Neuronal stem cell (in vitro differentiated cells): ENCODE data around the gene MRPS2.

Experiments
- DNase-seq: peaks from one replicate; pipeline ENCODE4 v3.0.0-alpha.2; 2013; ENCODE audit warnings: low spot score
- H2AFZ ChIP-seq: one replicate; pipeline ENCODE4 v1.6.1; 2013; ENCODE audit warnings: mild to moderate bottlenecking, low read length, inconsistent platforms
- H2AK5ac ChIP-seq: 2 replicates; pipeline ENCODE4 v1.6.1; 2013; ENCODE audit warnings: low read depth, mild to moderate bottlenecking, inconsistent platforms, low read length, moderate library complexity, mixed read lengths
- H2BK120ac ChIP-seq: 2 replicates; pipeline ENCODE4 v1.6.1; 2013; ENCODE audit warnings: low read depth, mild to moderate bottlenecking, inconsistent platforms, low read length, moderate library complexity, mixed read lengths
- H2BK12ac ChIP-seq: one replicate; pipeline ENCODE4 v1.6.1; 2013; ENCODE audit warnings: low read length, inconsistent platforms
- H2BK15ac ChIP-seq: 2 replicates; pipeline ENCODE4 v1.6.1; 2013; ENCODE audit warnings: mild to moderate bottlenecking, low read length, inconsistent platforms, mixed read lengths
- H2BK5ac ChIP-seq: one replicate; pipeline ENCODE4 v1.6.1; 2013; ENCODE audit warnings: inconsistent platforms, mild to moderate bottlenecking, low read length, moderate library complexity
- H3K14ac ChIP-seq: one replicate; pipeline ENCODE4 v1.6.1; 2013; ENCODE audit warnings: low read length, inconsistent platforms
- H3K18ac ChIP-seq: 2 replicates; pipeline ENCODE4 v1.6.1; 2013; ENCODE audit warnings: low read length, inconsistent platforms
- H3K23ac ChIP-seq: 2 replicates; pipeline ENCODE4 v1.6.1; 2013; ENCODE audit warnings: low read depth, mild to moderate bottlenecking, mixed read lengths, low read length, inconsistent platforms; ENCODE audit not compliant: poor library complexity
- H3K27ac ChIP-seq: replicated peaks from 3 replicates; pipeline ENCODE4 v1.5.1; 2013; ENCODE audit warnings: low read length, inconsistent platforms
- H3K27me3 ChIP-seq, 3 experiments: 2 replicates each; pipeline ENCODE4 v1.6.1; 2013; ENCODE audit warnings: low read length in 3 of 3, mild to moderate bottlenecking in 2 of 3, inconsistent platforms in 1 of 3, low read depth in 1 of 3, mixed read lengths in 1 of 3, moderate library complexity in 1 of 3; ENCODE audit not compliant: control insufficient read depth in 3 of 3, insufficient read depth in 3 of 3
- H3K36me3 ChIP-seq, 2 donors: replicated peaks in 1 of 2; 2 replicates each; pipeline ENCODE4 v1.6.1; 2013; ENCODE audit warnings: low read length in 2 of 2; ENCODE audit not compliant: control insufficient read depth in 2 of 2, insufficient read depth in 2 of 2
- H3K4ac ChIP-seq: 2 replicates; pipeline ENCODE4 v1.6.1; 2013; ENCODE audit warnings: inconsistent platforms, mild to moderate bottlenecking, low read length, moderate library complexity
- H3K4me1 ChIP-seq, 2 donors: 1 replicate in 1 of 2; 2 replicates in 1 of 2; pipeline ENCODE4 v1.6.1; 2013; ENCODE audit warnings: low read length in 2 of 2, low read depth in 1 of 2; ENCODE audit not compliant: control insufficient read depth in 2 of 2, insufficient read depth in 1 of 2
- H3K4me2 ChIP-seq: one replicate; pipeline ENCODE4 v1.6.1; 2013; ENCODE audit warnings: mild to moderate bottlenecking, low read length, inconsistent platforms; ENCODE audit not compliant: insufficient read depth, poor library complexity, severe bottlenecking
- H3K4me3 ChIP-seq, 2 donors: 2 replicates each; pipeline ENCODE4 v1.5.1; 2013; ENCODE audit warnings: low read length in 2 of 2, mild to moderate bottlenecking in 2 of 2, inconsistent platforms in 1 of 2, moderate library complexity in 1 of 2
- H3K79me1 ChIP-seq: one replicate; pipeline ENCODE4 v1.6.1; 2013; ENCODE audit warnings: low read depth, mild to moderate bottlenecking, inconsistent platforms, low read length, moderate library complexity
- H3K9ac ChIP-seq: one replicate; pipeline ENCODE4 v1.6.1; 2013; ENCODE audit warnings: mild to moderate bottlenecking, low read depth, low read length, inconsistent platforms; ENCODE audit not compliant: poor library complexity
- H3K9me3 ChIP-seq, 2 donors: replicated peaks in 1 of 2; 2 replicates each; pipeline versions ENCODE3 to v1.6.1; 2013; ENCODE audit warnings: low read length in 2 of 2, mild to moderate bottlenecking in 2 of 2, inconsistent platforms in 1 of 2, low read depth in 1 of 2, mixed read lengths in 1 of 2, moderate library complexity in 1 of 2; ENCODE audit not compliant: control insufficient read depth in 2 of 2, insufficient read depth in 1 of 2
- H4K8ac ChIP-seq: one replicate; pipeline ENCODE4 v1.6.1; 2013; ENCODE audit warnings: low read depth, mild to moderate bottlenecking, inconsistent platforms, low read length, moderate library complexity
- H4K91ac ChIP-seq: one replicate; pipeline ENCODE4 v1.6.1; 2013; ENCODE audit warnings: low read length, low read depth, mild to moderate bottlenecking, inconsistent platforms; ENCODE audit not compliant: poor library complexity
- WGBS, 2 donors: extraction: QIAGEN DNeasy Blood & Tissue Kit; methylation state at CpG; one replicate each; pipeline ENCODE4 v1.1.7; 2013; ENCODE audit warnings: missing lambda C conversion rate in 2 of 2, mixed read lengths in 1 of 2; ENCODE audit not compliant: insufficient read length in 2 of 2, insufficient replicate concordance in 1 of 2; ENCODE audit errors: extremely low coverage in 2 of 2; 5-methylcytosine and 5-hydroxymethylcytosine counted together

The MRPS2 gene

GRCh38 chr9:135478829-135479468 is 21.5 kb upstream of the MRPS2 start:
- Histone ChIP-seq H2BK15ac (no peak overlapping the region), H2BK120ac (no peak overlapping the region), H2BK12ac (no peak overlapping the region), H3K9me3 (peaks cover 0 to 2% of the 10 kb centered on the region in 2 donors), H3K79me1 (peaks cover 11% of the 10 kb centered on the region), H3K23ac (no peak overlapping the region), H3K18ac (peak overlapping the region; percentile 97), H3K4me2 (peak overlapping the region; percentile 94), H2AK5ac (peak overlapping the region; percentile 94), H3K4me3 (peak overlapping the region; percentile 86 to 90), H3K4me1 (peaks cover 6 to 11% of the 10 kb centered on the region in 2 donors), H3K14ac (peak overlapping the region; percentile 56), H3K36me3 (peaks cover 10 to 15% of the 10 kb centered on the region in 2 donors), H3K27ac (no peak overlapping the region), H3K27me3 (no peaks in the 10 kb centered on the region), H3K4ac (no peak overlapping the region), H2BK5ac (no peak overlapping the region), H4K91ac (no peak overlapping the region), H4K8ac (peak overlapping the region; percentile 92), H3K9ac (peak overlapping the region; percentile 84), H2AFZ (peak overlapping the region; percentile 90)
- DNase-seq = peak; percentile 30
- WGBS, 2 donors = no CpG with 5 or more reads among the region's 64 CpGs

- Histone ChIP-seq H3K79me1 (peaks cover 12% of the 10 kb centered on the region), H2AFZ (peak within 1 kb of the TSS; percentile 90), H3K27ac (no peak within 1 kb of the TSS), H3K27me3 (no peaks in the 10 kb centered on the region), H2BK5ac (peak within 1 kb of the TSS; percentile 71), H2BK120ac (no peak within 1 kb of the TSS), H3K9ac (peak within 1 kb of the TSS; percentile 91), H3K4me2 (peak within 1 kb of the TSS; percentile 94), H2AK5ac (peak within 1 kb of the TSS; percentile 94), H3K4me1 (peaks cover 3 to 7% of the 10 kb centered on the region in 2 donors), H3K36me3 (peaks cover 16 to 21% of the 10 kb centered on the region in 2 donors), H4K8ac (peak within 1 kb of the TSS; percentile 92), H3K23ac (peak within 1 kb of the TSS; percentile 73), H3K18ac (peak within 1 kb of the TSS; percentile 97), H2BK12ac (peak within 1 kb of the TSS; percentile 58), H2BK15ac (peak within 1 kb of the TSS; percentile 75), H3K9me3 (peaks cover 0 to 2% of the 10 kb centered on the region in 2 donors), H3K14ac (peak within 1 kb of the TSS; percentile 89), H4K91ac (no peak within 1 kb of the TSS), H3K4ac (no peak within 1 kb of the TSS), H3K4me3 (peak within 1 kb of the TSS; percentile 90 to 91)
- WGBS, 2 donors = no CpG with 5 or more reads among the region's 103 CpGs
- DNase-seq = peak; percentile 31
Measured at GRCh38 chr9:135479469-135480052, 20.9 kb upstream of the MRPS2 start, which contains the start of gene PPP1R26. TSS of gene PPP1R26 (plus strand) at chr9:135479782. CDS start at chr9:135484511, 4,729 bp downstream.

- Histone ChIP-seq H3K36me3 (peaks cover 24 to 29% of the 10 kb centered on the region in 2 donors), H3K4ac (no peak overlapping the region), H3K27ac (no peak overlapping the region), H4K91ac (no peak overlapping the region), H3K4me2 (peak overlapping the region; percentile 80), H2BK5ac (peak overlapping the region; percentile 71), H2BK15ac (peak overlapping the region; percentile 75), H3K23ac (peak overlapping the region; percentile 73), H3K4me3 (peak overlapping the region; percentile 90 to 91), H3K18ac (peak overlapping the region; percentile 97), H2BK12ac (peak overlapping the region; percentile 58), H3K9ac (peak overlapping the region; percentile 91), H3K27me3 (no peaks in the 10 kb centered on the region), H3K14ac (peak overlapping the region; percentile 89), H3K4me1 (peaks cover 3 to 4% of the 10 kb centered on the region in 2 donors), H2BK120ac (no peak overlapping the region), H2AFZ (peak overlapping the region; percentile 89), H3K9me3 (peaks cover 0 to 2% of the 10 kb centered on the region in 2 donors), H2AK5ac (peak overlapping the region; percentile 83), H4K8ac (peak overlapping the region; percentile 17), H3K79me1 (peaks cover 17% of the 10 kb centered on the region)
- DNase-seq = peak; percentile 27
- WGBS, 2 donors = no CpG with 5 or more reads among the region's 76 CpGs
Measured at GRCh38 chr9:135480071-135480939, 20.2 kb upstream of the MRPS2 start.
